GM20431 (cell line): ENCODE results near the gene HRG.

ENCODE experiments used
- in situ Hi-C: fragments of 300-500 bp; cut with MseI, MboI; formaldehyde crosslinking; loops from one replicate; pipeline ENCODE4 v1.15.0; 2020; ENCODE audit warnings: low sequenced_read_pairs; ENCODE audit not compliant: unreplicated experiment

HRG gene

GRCh38 chr3:186635532-186635931, 30.3 kb upstream of the HRG start:
- in situ Hi-C loops: no loop called here

- in situ Hi-C loops: no loop called here
Observed at GRCh38 chr3:186636536-186636935, 29.3 kb upstream of the HRG start.

- in situ Hi-C loops: no loop called here
Observed at GRCh38 chr3:186637686-186638085, 28.1 kb upstream of the HRG start.

- in situ Hi-C loops: no loop called here
Observed at GRCh38 chr3:186638259-186638658, 27.6 kb upstream of the HRG start.

GRCh38 chr3:186639778-186640472, 25.9 kb upstream of the HRG start, which contains the start of gene FETUB:
Gene FETUB (plus strand): TSS chr3:186640399. CDS start chr3:186640461, 62 bp downstream.
- in situ Hi-C loops: no loop called here

GRCh38 chr3:186640473-186640818, 25.4 kb upstream of the HRG start:
- in situ Hi-C loops: no loop called here

- in situ Hi-C loops: no loop called here
Observed at GRCh38 chr3:186640929-186641328, 24.9 kb upstream of the HRG start.

- in situ Hi-C loops: no loop called here
Observed at GRCh38 chr3:186642014-186642413, 23.8 kb upstream of the HRG start.

- in situ Hi-C loops: no loop called here
Observed at GRCh38 chr3:186643493-186643892, 22.3 kb upstream of the HRG start.

- in situ Hi-C loops: no loop called here
Observed at GRCh38 chr3:186644683-186645082, 21.1 kb upstream of the HRG start.

- in situ Hi-C loops: no loop called here
Observed at GRCh38 chr3:186646106-186646505, 19.7 kb upstream of the HRG start.

- in situ Hi-C loops: no loop called here
Observed at GRCh38 chr3:186646841-186647240, 19.0 kb upstream of the HRG start.

GRCh38 chr3:186648851-186649250, 17.0 kb upstream of the HRG start:
- in situ Hi-C loops: no loop called here

- in situ Hi-C loops: no loop called here
Observed at GRCh38 chr3:186651678-186652215, 14.1 kb upstream of the HRG start.

GRCh38 chr3:186653080-186653707, 12.6 kb upstream of the HRG start:
- in situ Hi-C loops: no loop called here

- in situ Hi-C loops: no loop called here
Observed at GRCh38 chr3:186653984-186654383, 11.8 kb upstream of the HRG start.

GRCh38 chr3:186663361-186664118, 2.3 kb upstream of the HRG start:
- in situ Hi-C loops: no loop called here

GRCh38 chr3:186664119-186664495, 1.7 kb upstream of the HRG start:
- in situ Hi-C loops: no loop called here

GRCh38 chr3:186664506-186664905, 1.3 kb upstream of the HRG start:
- in situ Hi-C loops: no loop called here

GRCh38 chr3:186668426-186668825, 2.6 kb downstream of the HRG start:
- in situ Hi-C loops: no loop called here
